GM08714 (cell line): ENCODE results near the gene DCHS1.

Source experiments
- H3K4me3 ChIP-seq: fragments of 200-500 bp; sonication (Bioruptor generic); 2 replicates; pipeline ENCODE4 v1.5.1; 2014; ENCODE audit warnings: mild to moderate bottlenecking, low read length, inconsistent platforms
- ZNF274 ChIP-seq: IDR thresholded peaks from 2 replicates; pipeline ENCODE4 v1.6.1; 2012; ENCODE audit warnings: mild to moderate bottlenecking, low read depth, low read length

Gene DCHS1

GRCh38 chr11:6640985-6641701 is 14.5 kb downstream of the DCHS1 start:
- TF ChIP-seq ZNF274, result no peak
- H3K4me3 ChIP-seq, result no peak overlapping the region

DNA sequence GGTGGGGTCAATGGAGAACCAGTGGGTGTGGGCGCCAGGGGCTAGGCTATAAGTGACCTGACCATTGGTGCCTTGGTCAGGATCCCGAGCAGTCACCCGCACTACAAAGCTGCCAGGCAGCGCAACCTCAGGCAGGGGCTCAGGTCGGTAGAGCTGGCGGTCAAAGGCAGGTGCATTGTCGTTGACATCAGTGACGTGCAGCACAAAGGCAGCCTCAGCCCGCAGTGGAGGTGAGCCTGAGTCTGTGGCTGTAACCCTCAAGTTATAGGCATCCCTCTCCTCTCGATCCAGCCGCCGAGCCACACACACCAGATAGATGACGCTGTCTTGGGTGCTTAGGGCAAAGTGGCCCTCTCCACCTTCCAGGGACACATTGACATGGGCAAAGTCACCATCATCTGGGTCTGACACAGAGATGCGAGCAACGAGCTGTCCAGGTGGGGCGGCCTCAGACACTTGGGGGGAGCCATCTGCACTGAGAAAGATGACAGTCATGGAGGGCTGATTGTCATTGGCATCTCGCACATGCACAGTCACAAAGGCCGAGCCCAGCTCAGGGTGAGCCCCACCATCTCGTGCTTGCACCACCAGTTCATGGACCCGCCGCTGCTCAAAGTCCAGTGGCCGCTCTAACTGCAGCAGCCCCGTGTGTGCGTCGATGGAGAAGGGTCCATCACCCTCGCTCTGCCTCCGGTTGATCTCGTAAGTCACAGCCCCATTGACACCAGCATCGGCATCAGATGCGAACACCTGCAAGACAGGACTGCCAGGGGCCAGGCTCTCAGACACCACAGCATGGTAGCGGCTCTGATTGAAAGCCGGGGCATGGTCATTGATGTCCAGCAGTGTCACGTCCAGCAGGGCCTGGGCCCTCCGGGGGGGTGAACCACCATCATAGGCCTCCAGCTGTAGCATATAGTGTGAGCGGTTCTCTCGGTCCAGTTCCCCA is 15.3 kb downstream of the DCHS1 start:
- TF ChIP-seq ZNF274, result no peak
- no peak overlapping the region for H3K4me3 ChIP-seq

- no peak overlapping the region for H3K4me3 ChIP-seq
- no peak for TF ChIP-seq ZNF274
These were observed 17.2 kb downstream of the DCHS1 start for GRCh38 chr11:6638429-6638828.

GRCh38 chr11:6637871-6638270 is 17.7 kb downstream of the DCHS1 start:
- no peak overlapping the region for H3K4me3 ChIP-seq
- TF ChIP-seq ZNF274, result no peak

- no peak for TF ChIP-seq ZNF274
- no peak overlapping the region for H3K4me3 ChIP-seq
These were observed 19.1 kb downstream of the DCHS1 start for GRCh38 chr11:6636480-6636879.

DNA sequence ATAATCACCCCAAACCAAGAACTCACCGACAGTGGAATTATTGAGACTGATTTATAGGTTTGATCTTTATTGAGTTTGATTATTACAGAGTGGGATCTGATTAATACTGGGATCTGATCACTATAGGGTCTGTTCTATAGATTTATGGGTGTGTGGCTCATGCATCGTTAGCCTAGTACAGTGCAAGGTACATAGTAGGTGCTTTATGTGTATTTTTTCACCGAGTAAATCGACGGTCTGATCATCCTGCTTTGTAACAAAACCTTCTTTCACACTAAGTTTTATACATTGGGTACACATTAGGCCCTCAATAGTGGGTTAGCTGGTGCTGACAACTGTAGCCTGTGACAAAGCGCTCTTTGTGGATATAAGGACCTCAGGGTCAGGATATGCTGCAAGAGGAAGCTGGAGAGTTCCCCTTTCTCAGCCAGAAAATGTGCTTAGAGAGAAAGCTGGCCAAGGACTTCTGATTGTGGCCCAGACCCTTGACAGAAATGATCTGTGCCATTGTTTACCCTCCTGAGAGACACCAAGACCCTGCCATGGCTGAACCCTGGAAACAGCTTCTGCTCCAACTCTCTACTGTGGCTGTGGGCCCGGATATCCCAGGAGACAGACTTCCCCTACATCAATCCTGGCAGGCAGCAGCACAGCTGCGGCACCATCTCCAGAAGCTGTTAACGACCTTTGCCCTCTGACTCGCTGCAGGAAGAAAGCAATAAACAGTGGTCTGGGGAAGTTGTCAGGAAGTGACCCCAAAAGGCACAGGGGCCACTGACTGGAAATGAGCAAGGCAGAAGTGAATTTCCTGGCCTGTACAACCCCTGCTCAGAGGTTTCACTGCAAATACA is 20.3 kb downstream of the DCHS1 start:
- no peak overlapping the region for H3K4me3 ChIP-seq
- TF ChIP-seq ZNF274, result no peak

- H3K4me3 ChIP-seq, result no peak overlapping the region
- TF ChIP-seq ZNF274, result no peak
These were observed 21.1 kb downstream of the DCHS1 start for GRCh38 chr11:6634534-6634933.

- no peak for TF ChIP-seq ZNF274
- no peak overlapping the region for H3K4me3 ChIP-seq
These were observed 21.9 kb downstream of the DCHS1 start for GRCh38 chr11:6633422-6634408.

DNA sequence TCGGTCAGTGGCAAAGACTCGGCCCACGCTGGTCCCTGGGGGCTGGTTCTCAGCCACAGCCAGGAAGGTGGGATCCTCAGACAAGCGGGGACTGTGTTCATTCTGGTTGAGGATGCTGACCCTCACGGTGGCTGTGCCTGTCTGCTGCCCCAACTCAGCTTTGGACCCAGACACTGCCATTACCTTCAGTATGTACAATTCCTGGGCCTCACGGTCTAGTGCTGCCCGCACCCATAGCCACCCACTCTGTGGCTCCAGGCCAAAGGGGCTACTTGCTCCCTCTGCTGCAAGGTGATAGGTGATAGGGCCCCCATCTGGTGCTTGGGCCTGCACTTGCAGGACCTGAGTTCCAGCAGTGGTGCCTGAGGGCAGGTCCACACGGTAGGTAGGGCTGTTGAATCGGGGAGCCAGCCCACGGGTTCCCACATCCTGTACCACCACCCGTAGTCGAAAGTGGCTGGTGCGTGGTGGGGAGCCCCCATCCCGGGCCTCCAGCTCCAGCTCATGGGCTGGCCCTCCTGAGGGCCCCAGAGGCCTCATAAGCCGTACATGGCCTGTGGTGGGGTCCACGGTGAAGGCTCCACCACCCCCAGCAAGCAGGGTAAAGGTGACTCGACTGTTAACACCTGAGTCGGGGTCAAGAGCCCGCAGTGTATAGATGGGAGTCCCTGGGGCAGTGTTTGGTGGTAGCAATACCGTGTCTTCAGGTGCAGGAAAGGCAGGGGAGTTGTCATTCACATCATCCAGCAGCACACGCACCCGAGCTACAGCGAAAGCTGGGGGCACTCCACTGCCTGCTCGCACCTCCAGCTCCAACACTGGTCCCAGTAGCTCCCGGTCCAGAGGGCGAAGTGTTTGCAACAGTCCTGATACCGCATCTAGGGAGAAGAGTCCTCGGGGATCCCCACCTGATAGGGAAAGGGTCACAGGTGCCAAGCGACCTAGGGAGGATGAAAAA is 23.2 kb downstream of the DCHS1 start:
- TF ChIP-seq ZNF274, result no peak
- H3K4me3 ChIP-seq, result no peak overlapping the region

DNA sequence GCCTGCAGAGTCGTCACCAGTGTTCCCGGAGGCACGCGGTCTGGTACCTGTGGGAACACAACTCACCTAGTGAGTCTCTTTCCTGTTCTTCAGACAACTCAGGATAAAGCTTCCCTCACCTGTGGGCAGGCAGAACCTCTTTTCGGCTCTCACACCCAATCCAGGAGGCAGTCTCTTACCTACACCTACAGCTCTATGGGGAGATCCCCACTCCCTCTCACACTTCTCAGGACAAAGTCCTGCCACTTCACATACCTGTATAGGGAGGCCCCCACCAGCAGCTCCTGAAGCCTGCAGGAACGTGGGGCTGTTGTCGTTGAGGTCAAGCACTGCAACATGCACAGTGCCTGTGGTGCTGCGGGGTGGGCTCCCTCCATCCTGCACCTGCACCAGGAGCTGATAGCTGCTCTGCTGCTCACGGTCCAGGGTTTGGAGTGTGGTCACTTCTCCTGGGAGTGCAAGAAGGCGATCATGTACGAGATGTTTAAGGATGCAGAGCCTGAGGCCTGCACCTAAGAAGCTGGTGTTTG is 24.2 kb downstream of the DCHS1 start:
- H3K4me3 ChIP-seq, result no peak overlapping the region
- TF ChIP-seq ZNF274, result no peak

GRCh38 chr11:6630632-6631291 is 24.8 kb downstream of the DCHS1 start:
- no peak for TF ChIP-seq ZNF274
- no peak overlapping the region for H3K4me3 ChIP-seq
